Measurements from ENCODE around the gene ASB3.

- TF ChIP-seq RFX5 (IDR thresholded peaks at IDR 0.05) (no peak), EHMT2 (IDR thresholded peaks at IDR 0.05; ENCODE audit: low read depth) (no peak), EP300 (IDR thresholded peaks at IDR 0.05) (no peak), NR3C1 (IDR thresholded peaks at IDR 0.05) (no peak), BHLHE40 (IDR thresholded peaks at IDR 0.05; ENCODE audit: low read depth, low read length) (no peak), CTCF (IDR thresholded peaks at IDR 0.05) (no peak), RCOR1 (IDR thresholded peaks at IDR 0.05; ENCODE audit: low read depth, low read length) (no peak), MAX (IDR thresholded peaks at IDR 0.05) (no peak), BCL3 (IDR thresholded peaks at IDR 0.05) (no peak), POLR2A (IDR thresholded peaks at IDR 0.05; ENCODE audit: low read length) (no peak), ESRRA (IDR thresholded peaks at IDR 0.05; ENCODE audit: borderline replicate concordance, low read length) (no peak)
- TF ChIP-seq, protein P1, sequence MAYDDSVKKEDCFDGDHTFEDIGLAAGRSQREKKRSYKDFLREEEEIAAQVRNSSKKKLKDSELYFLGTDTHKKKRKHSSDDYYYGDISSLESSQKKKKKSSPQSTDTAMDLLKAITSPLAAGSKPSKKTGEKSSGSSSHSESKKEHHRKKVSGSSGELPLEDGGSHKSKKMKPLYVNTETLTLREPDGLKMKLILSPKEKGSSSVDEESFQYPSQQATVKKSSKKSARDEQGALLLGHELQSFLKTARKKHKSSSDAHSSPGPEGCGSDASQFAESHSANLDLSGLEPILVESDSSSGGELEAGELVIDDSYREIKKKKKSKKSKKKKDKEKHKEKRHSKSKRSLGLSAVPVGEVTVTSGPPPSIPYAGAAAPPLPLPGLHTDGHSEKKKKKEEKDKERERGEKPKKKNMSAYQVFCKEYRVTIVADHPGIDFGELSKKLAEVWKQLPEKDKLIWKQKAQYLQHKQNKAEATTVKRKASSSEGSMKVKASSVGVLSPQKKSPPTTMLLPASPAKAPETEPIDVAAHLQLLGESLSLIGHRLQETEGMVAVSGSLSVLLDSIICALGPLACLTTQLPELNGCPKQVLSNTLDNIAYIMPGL (CRISPR knock-in tag; IDR thresholded peaks at IDR 0.05; ENCODE audit: borderline replicate concordance) = no peak
Observed at GRCh38 chr2:53632126-53632460, 154.7 kb downstream of the ASB3 start.
